ENCODE results near the gene STUB1. TPM values are rescaled to one million over a fixed set of nuclear protein-coding genes. Genes with fewer than 3 reads are reported as not detected.

The STUB1 gene
- total and polyA plus RNA-seq, 2 donors (not counting 1 experiment from before 2014, with no cell fraction given) = 94.3 to 116 TPM

- H3K4me2 ChIP-seq (replicated peaks; ENCODE audit: low read depth, low read length, poor library complexity, severe bottlenecking) = peak overlapping the region; percentile 97
- Mint-ChIP-seq H3K4me1 (peaks cover 32% of the 10 kb centered on the region), H3K27me3 (no peaks in the 10 kb centered on the region), H3K27ac (peak overlapping the region; percentile 46), H3K9me3 (ENCODE audit: insufficient read depth) (no peaks in the 10 kb centered on the region), H3K4me3 (peak overlapping the region; percentile 80)
- H3K4me3 ChIP-seq (ENCODE audit: control extremely low read depth in 1 of 5, extremely low read depth in 1 of 5, insufficient read depth in 1 of 5, low read depth in 2 of 5, low read length in 4 of 5) = peak overlapping the region in 4 of 5 experiments; percentile 29 to 72 (median 63)
- 26% methylated on average over 56 of the region's 57 CpGs for WGBS (ENCODE audit: insufficient coverage)
- peaks cover 31% of the 10 kb centered on the region for H4K20me1 ChIP-seq (ENCODE audit: control insufficient read depth, insufficient read depth, low read length, poor library complexity, severe bottlenecking)
- H3K9ac ChIP-seq (ENCODE audit: low read length) = peak overlapping the region; percentile 73
- intact Hi-C loops (cut with micrococcal nuclease) = loop anchor here (1.0 to 5.0 kb wide), 6 partner anchors 15 to 57 kb away; partner anchors contain the start of genes ANTKMT, CIAO3, MCRIP2 and RHOT2
- H3K9me3 ChIP-seq (ENCODE audit: control extremely low read depth in 1 of 3, control insufficient read depth in 2 of 3, insufficient read depth in 1 of 3, low read length in 2 of 3) = no peaks in the 10 kb centered on the region
- peaks cover 37% of the 10 kb centered on the region for H3K79me2 ChIP-seq (ENCODE audit: control insufficient read depth, insufficient read depth, low read length)
- peaks cover 0 to 27% of the 10 kb centered on the region in 2 experiments for H3K36me3 ChIP-seq (replicated peaks in 1 of 2; ENCODE audit: control extremely low read depth in 1 of 2, control insufficient read depth in 1 of 2, extremely low read depth in 1 of 2, insufficient read depth in 2 of 2, low read length in 1 of 2)
- TF ChIP-seq EZH2 (IDR thresholded peaks at IDR 0.05; ENCODE audit: borderline replicate concordance, insufficient read depth, low read depth, low read length, poor library complexity, severe bottlenecking) = no peak
- TF ChIP-seq, protein P1, sequence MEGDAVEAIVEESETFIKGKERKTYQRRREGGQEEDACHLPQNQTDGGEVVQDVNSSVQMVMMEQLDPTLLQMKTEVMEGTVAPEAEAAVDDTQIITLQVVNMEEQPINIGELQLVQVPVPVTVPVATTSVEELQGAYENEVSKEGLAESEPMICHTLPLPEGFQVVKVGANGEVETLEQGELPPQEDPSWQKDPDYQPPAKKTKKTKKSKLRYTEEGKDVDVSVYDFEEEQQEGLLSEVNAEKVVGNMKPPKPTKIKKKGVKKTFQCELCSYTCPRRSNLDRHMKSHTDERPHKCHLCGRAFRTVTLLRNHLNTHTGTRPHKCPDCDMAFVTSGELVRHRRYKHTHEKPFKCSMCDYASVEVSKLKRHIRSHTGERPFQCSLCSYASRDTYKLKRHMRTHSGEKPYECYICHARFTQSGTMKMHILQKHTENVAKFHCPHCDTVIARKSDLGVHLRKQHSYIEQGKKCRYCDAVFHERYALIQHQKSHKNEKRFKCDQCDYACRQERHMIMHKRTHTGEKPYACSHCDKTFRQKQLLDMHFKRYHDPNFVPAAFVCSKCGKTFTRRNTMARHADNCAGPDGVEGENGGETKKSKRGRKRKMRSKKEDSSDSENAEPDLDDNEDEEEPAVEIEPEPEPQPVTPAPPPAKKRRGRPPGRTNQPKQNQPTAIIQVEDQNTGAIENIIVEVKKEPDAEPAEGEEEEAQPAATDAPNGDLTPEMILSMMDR (IDR thresholded peaks at IDR 0.05) = no peak
- ATAC-seq (ENCODE audit: low read depth) = no peak
- no peak for DNase-seq
- H3K27me3 ChIP-seq (replicated peaks in 1 of 4; ENCODE audit: control extremely low read depth in 1 of 4, control insufficient read depth in 3 of 4, insufficient read depth in 4 of 4, low read length in 3 of 4) = no peaks in the 10 kb centered on the region
- POLR2A ChIA-PET = interaction anchor here (0.6 to 1.4 kb wide), 3 partner anchors 16 to 37 kb away, joined by 3 to 4 read pairs (median 3); partner anchors contain the start of genes ANTKMT and RHOT2
- H3K27ac ChIP-seq (ENCODE audit: low read length in 2 of 2) = peak overlapping the region in 1 of 2 donors; percentile 89
- CTCF ChIA-PET = interaction anchor here (0.8 to 0.9 kb wide), 2 partner anchors 20 to 37 kb away, joined by 3 read pairs; partner anchors contain the start of gene ANTKMT
- H3K4me1 ChIP-seq (ENCODE audit: control insufficient read depth in 2 of 2, insufficient read depth in 2 of 2, low read length in 2 of 2) = peaks cover 28 to 49% of the 10 kb centered on the region in 2 donors
- H2AFZ ChIP-seq (ENCODE audit: insufficient read depth, low read depth, low read length, poor library complexity, severe bottlenecking) = peak overlapping the region; percentile 73
These were observed 3.3 kb downstream of the STUB1 start for GRCh38 chr16:683396-684070.

All from B cell (primary cell).